ENCODE measurements around the gene FAS.

GRCh38 chr10:89001024-89001728 lies 10.6 kb downstream of the FAS start:
- no peak for TF ChIP-seq CTCF (IDR thresholded peaks at IDR 0.05)
- TF ChIP-seq POLR2A (IDR thresholded peaks at IDR 0.05), result no peak
- TF ChIP-seq POLR2AphosphoS5 (IDR thresholded peaks at IDR 0.05), result no peak
- TF ChIP-seq EP300 (IDR thresholded peaks at IDR 0.05; ENCODE audit: low read depth), result no peak

Measured in transverse colon (tissue), 4 donors.